IgD-negative memory B cell (primary cell): ENCODE data around the gene SLC8A1. TPM values are rescaled to one million over a fixed set of nuclear protein-coding genes. Genes with fewer than 3 reads are reported as not detected.

Source experiments
- H3K27ac Mint-ChIP-seq, 3 donors: one replicate each; pipeline ENCODE4 v1.8.0; 2020 to 2022; ENCODE audit warnings: mild to moderate bottlenecking in 3 of 3, mixed read lengths in 3 of 3, moderate library complexity in 1 of 3
- H3K27me3 Mint-ChIP-seq: one replicate; pipeline ENCODE4 v1.8.0; 2021; ENCODE audit warnings: mixed read lengths
- H3K36me3 Mint-ChIP-seq: one replicate; pipeline ENCODE4 v1.8.0; 2020; ENCODE audit warnings: mild to moderate bottlenecking, mixed read lengths
- H3K4me1 Mint-ChIP-seq, 3 donors: one replicate each; pipeline ENCODE4 v1.8.0; 2020 to 2022; ENCODE audit warnings: mixed read lengths in 3 of 3, mild to moderate bottlenecking in 1 of 3
- H3K4me3 Mint-ChIP-seq, 4 donors: one replicate each; pipeline ENCODE4 v1.8.0; 2020 to 2022; ENCODE audit warnings: mild to moderate bottlenecking in 4 of 4, mixed read lengths in 4 of 4, moderate library complexity in 3 of 4
- H3K9me3 Mint-ChIP-seq, 3 donors: one replicate each; pipeline ENCODE4 v1.8.0; 2020 to 2021; ENCODE audit warnings: mixed read lengths in 3 of 3, mild to moderate bottlenecking in 1 of 3
- polyA plus RNA-seq: library from polyadenylated mRNA; unstranded; fragments of 300-500 nt; fragmentation: Illumina TruSeq; gene quantifications from one replicate; pipeline ENCODE4 v1.2.3, GENCODE V29; 2021

The SLC8A1 gene
- polyA plus RNA-seq, 1 donor from 2014 or later, result not detected

GRCh38 chr2:40287195-40287594 is 164.7 kb downstream of the SLC8A1 start:
- Mint-ChIP-seq H3K4me1 (peaks cover 13 to 28% (median 14%) of the 10 kb centered on the region in 3 donors), H3K36me3 (no peaks in the 10 kb centered on the region), H3K9me3 (no peaks in the 10 kb centered on the region), H3K27me3 (no peaks in the 10 kb centered on the region), H3K4me3 (no peak overlapping the region), H3K27ac (no peak overlapping the region)

- H3K9me3 Mint-ChIP-seq, result no peaks in the 10 kb centered on the region
- no peak overlapping the region for H3K27ac Mint-ChIP-seq
- H3K4me1 Mint-ChIP-seq, result peaks cover 17 to 33% (median 17%) of the 10 kb centered on the region in 3 donors
- H3K36me3 Mint-ChIP-seq, result no peaks in the 10 kb centered on the region
- H3K27me3 Mint-ChIP-seq, result no peaks in the 10 kb centered on the region
- H3K4me3 Mint-ChIP-seq, result no peak overlapping the region
These were observed 165.2 kb downstream of the SLC8A1 start for GRCh38 chr2:40286721-40287120.

DNA sequence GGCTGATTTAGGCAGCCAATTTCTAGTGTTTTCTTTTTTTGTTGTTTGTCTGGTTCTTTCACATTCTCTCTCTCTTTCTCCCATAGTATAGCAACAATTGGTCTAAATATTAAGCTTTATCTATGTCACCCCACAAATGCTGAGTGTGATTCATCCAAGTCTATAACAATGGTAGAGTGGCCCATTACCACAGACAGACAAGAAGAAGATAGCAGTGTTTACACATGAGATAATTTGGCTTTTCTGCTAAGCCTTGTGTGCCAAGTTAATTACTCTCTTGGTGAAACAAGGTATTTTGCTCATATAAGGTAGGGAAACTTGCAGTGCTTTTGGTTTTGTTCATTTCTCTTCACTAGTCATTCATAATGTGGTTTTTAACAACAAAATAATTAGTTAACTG is 166.5 kb downstream of the SLC8A1 start:
- no peak overlapping the region for H3K27ac Mint-ChIP-seq
- H3K36me3 Mint-ChIP-seq, result no peaks in the 10 kb centered on the region
- H3K27me3 Mint-ChIP-seq, result no peaks in the 10 kb centered on the region
- no peaks in the 10 kb centered on the region for H3K9me3 Mint-ChIP-seq
- peaks cover 22 to 41% (median 22%) of the 10 kb centered on the region in 3 donors for H3K4me1 Mint-ChIP-seq
- H3K4me3 Mint-ChIP-seq, result no peak overlapping the region

GRCh38 chr2:40284797-40285196 is 167.1 kb downstream of the SLC8A1 start:
- no peak overlapping the region for H3K4me3 Mint-ChIP-seq
- H3K36me3 Mint-ChIP-seq, result no peaks in the 10 kb centered on the region
- peak overlapping the region in 1 of 3 donors; percentile 51 for H3K27ac Mint-ChIP-seq
- no peaks in the 10 kb centered on the region for H3K9me3 Mint-ChIP-seq
- H3K27me3 Mint-ChIP-seq, result no peaks in the 10 kb centered on the region
- H3K4me1 Mint-ChIP-seq, result peaks cover 17 to 38% (median 19%) of the 10 kb centered on the region in 3 donors

- Mint-ChIP-seq H3K4me1 (peaks cover 16 to 42% (median 19%) of the 10 kb centered on the region in 3 donors), H3K4me3 (peak overlapping the region in 2 of 4 donors; percentile 17 to 78), H3K27ac (no peak overlapping the region), H3K36me3 (no peaks in the 10 kb centered on the region), H3K9me3 (no peaks in the 10 kb centered on the region), H3K27me3 (no peaks in the 10 kb centered on the region)
These were observed 168.6 kb downstream of the SLC8A1 start for GRCh38 chr2:40283111-40283909.

DNA sequence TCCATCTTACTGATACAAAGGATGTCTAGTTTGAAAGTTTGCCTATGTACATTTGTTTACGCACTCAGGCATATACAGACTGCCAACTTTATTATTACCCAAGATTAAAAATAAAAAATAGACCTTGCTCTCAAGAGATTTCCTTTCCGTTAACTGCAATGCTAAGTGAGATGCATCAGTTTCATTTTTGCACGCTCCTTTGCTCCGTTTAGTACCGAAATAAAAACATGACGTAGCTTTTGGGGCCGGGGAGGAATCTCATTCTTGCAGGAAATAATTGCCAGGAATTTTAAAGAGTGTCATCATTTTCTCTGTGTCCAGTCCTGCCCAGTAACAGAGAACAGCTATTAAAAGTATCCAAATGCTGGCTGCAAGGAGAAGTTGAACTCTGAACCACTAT is 169.5 kb downstream of the SLC8A1 start:
- peak overlapping the region in 1 of 3 donors; percentile 48 for H3K27ac Mint-ChIP-seq
- H3K36me3 Mint-ChIP-seq, result no peaks in the 10 kb centered on the region
- no peaks in the 10 kb centered on the region for H3K27me3 Mint-ChIP-seq
- H3K4me3 Mint-ChIP-seq, result peak overlapping the region; percentile 8 to 85 (median 70)
- H3K9me3 Mint-ChIP-seq, result no peaks in the 10 kb centered on the region
- peaks cover 16 to 42% (median 19%) of the 10 kb centered on the region in 3 donors for H3K4me1 Mint-ChIP-seq

DNA sequence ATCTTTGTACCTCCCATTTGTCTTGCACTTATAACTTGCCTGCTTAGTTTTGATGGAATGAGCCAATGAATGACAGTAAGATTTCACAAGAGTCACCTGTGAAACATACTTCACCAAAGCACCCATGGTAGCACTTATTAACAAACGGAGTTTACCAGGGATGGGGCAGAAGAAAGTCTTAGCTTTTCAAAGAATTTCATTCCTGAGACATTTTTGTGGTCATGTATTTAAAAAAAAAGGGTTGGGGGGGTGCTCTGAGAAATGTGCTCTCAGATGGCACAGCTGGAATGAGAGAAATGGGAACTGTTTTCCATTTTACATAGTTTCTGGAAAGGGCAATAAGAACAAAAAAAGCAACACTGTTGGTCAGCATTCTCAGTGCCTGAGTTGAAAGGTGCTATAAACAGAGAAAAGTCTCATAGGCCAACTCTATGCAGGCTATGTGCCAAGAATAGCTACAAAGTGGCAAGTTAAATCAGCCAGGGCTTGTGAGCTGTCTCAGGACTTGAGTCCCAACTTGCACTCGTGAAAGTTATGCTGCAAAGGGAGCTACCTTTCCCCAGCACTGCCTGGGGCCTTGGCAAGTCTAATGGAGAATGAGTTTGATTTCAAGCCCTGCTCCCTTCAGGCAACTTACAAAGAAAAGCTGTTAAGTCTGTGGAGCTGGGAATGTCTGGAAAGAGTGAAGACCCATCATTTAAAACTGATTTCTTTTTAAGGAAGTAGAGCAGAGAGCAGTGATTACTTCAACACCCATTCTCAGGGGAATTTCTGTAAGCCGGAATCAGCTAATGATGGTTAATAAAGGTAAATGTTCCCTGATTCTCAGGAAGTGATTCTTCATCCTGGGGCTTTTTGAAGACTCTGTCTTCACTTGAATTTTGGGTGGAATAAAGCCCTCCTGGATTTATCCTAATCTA is 170.6 kb downstream of the SLC8A1 start:
- no peak overlapping the region for H3K27ac Mint-ChIP-seq
- no peaks in the 10 kb centered on the region for H3K9me3 Mint-ChIP-seq
- peaks cover 16 to 42% (median 19%) of the 10 kb centered on the region in 3 donors for H3K4me1 Mint-ChIP-seq
- no peaks in the 10 kb centered on the region for H3K27me3 Mint-ChIP-seq
- peak overlapping the region in 3 of 4 donors; percentile 63 to 85 (median 78) for H3K4me3 Mint-ChIP-seq
- H3K36me3 Mint-ChIP-seq, result no peaks in the 10 kb centered on the region

- no peak overlapping the region for H3K4me3 Mint-ChIP-seq
- H3K27ac Mint-ChIP-seq, result no peak overlapping the region
- no peaks in the 10 kb centered on the region for H3K36me3 Mint-ChIP-seq
- no peaks in the 10 kb centered on the region for H3K9me3 Mint-ChIP-seq
- H3K4me1 Mint-ChIP-seq, result peaks cover 14 to 37% (median 19%) of the 10 kb centered on the region in 3 donors
- H3K27me3 Mint-ChIP-seq, result no peaks in the 10 kb centered on the region
These were observed 172.4 kb downstream of the SLC8A1 start for GRCh38 chr2:40279482-40279881.

DNA sequence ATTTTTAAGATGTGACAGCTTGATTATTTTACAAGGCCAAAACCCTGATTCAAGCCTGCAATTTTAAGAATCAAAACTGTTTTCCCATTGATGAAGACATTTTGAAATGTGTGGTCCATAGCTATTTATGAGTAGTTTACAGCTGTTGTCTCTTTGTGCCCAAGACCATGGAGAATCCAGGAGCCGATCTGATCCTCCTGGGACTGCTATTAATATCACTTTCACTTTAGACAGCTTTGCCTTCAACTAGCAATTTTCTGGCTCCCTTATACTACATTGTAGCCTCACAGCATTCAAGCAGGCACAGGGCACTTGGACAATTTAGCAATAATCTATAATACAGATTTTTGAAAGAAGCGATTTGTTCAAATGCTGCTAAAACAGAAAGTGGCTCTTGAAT is 172.9 kb downstream of the SLC8A1 start:
- Mint-ChIP-seq H3K4me1 (peaks cover 14 to 37% (median 19%) of the 10 kb centered on the region in 3 donors), H3K36me3 (no peaks in the 10 kb centered on the region), H3K4me3 (no peak overlapping the region), H3K9me3 (no peaks in the 10 kb centered on the region), H3K27ac (no peak overlapping the region), H3K27me3 (no peaks in the 10 kb centered on the region)

GRCh38 chr2:40276076-40276475 is 175.8 kb downstream of the SLC8A1 start:
- H3K27ac Mint-ChIP-seq, result no peak overlapping the region
- no peaks in the 10 kb centered on the region for H3K36me3 Mint-ChIP-seq

GRCh38 chr2:40274270-40274669 is 177.6 kb downstream of the SLC8A1 start:
- H3K4me1 Mint-ChIP-seq, result peaks cover 0 to 5% (median 0%) of the 10 kb centered on the region in 3 donors
- H3K27me3 Mint-ChIP-seq, result no peaks in the 10 kb centered on the region
- H3K36me3 Mint-ChIP-seq, result no peaks in the 10 kb centered on the region
- no peak overlapping the region for H3K4me3 Mint-ChIP-seq
- no peaks in the 10 kb centered on the region for H3K9me3 Mint-ChIP-seq
- no peak overlapping the region for H3K27ac Mint-ChIP-seq

More at GRCh38 chr2:40276076-40276475, 175.8 kb downstream of the SLC8A1 start:
- H3K9me3 Mint-ChIP-seq, result no peaks in the 10 kb centered on the region
- no peaks in the 10 kb centered on the region for H3K27me3 Mint-ChIP-seq
- no peak overlapping the region for H3K4me3 Mint-ChIP-seq
- H3K4me1 Mint-ChIP-seq, result peaks cover 0 to 14% (median 0%) of the 10 kb centered on the region in 3 donors

- Mint-ChIP-seq H3K36me3 (no peaks in the 10 kb centered on the region), H3K4me1 (peaks cover 0 to 2% (median 0%) of the 10 kb centered on the region in 3 donors), H3K27ac (no peak overlapping the region), H3K9me3 (no peaks in the 10 kb centered on the region), H3K4me3 (no peak overlapping the region), H3K27me3 (no peaks in the 10 kb centered on the region)
These were observed 178.1 kb downstream of the SLC8A1 start for GRCh38 chr2:40273734-40274182.

DNA sequence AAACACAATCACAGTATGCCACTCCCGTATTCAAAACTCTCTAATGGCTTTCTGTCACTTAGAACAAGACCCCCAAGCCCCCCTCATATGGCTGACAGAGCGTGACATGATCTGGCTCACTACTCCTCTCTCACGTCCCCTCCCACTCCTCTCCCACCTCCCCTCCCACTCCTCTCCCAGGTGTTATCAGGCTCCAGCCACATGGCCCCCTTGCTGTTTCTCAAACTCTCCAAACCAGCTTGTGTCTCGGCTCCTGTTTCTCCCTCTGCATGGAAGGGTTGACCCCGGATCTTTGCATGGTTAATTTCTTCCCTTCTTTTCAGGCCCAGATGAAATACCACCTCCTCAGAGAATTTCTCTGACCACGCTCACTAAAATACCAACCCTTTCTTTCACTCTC is 180.8 kb downstream of the SLC8A1 start:
- peaks cover 0 to 2% (median 0%) of the 10 kb centered on the region in 3 donors for H3K4me1 Mint-ChIP-seq
- no peak overlapping the region for H3K27ac Mint-ChIP-seq

GRCh38 chr2:40270372-40270771 is 181.5 kb downstream of the SLC8A1 start:
- no peak overlapping the region for H3K27ac Mint-ChIP-seq
- no peaks in the 10 kb centered on the region for H3K36me3 Mint-ChIP-seq
- no peaks in the 10 kb centered on the region for H3K27me3 Mint-ChIP-seq
- no peak overlapping the region for H3K4me3 Mint-ChIP-seq
- H3K9me3 Mint-ChIP-seq, result no peaks in the 10 kb centered on the region
- H3K4me1 Mint-ChIP-seq, result peaks cover 0 to 2% (median 0%) of the 10 kb centered on the region in 3 donors

More for the DNA sequence above, 180.8 kb downstream of the SLC8A1 start:
- no peaks in the 10 kb centered on the region for H3K9me3 Mint-ChIP-seq
- no peaks in the 10 kb centered on the region for H3K27me3 Mint-ChIP-seq
- no peaks in the 10 kb centered on the region for H3K36me3 Mint-ChIP-seq
- no peak overlapping the region for H3K4me3 Mint-ChIP-seq

DNA sequence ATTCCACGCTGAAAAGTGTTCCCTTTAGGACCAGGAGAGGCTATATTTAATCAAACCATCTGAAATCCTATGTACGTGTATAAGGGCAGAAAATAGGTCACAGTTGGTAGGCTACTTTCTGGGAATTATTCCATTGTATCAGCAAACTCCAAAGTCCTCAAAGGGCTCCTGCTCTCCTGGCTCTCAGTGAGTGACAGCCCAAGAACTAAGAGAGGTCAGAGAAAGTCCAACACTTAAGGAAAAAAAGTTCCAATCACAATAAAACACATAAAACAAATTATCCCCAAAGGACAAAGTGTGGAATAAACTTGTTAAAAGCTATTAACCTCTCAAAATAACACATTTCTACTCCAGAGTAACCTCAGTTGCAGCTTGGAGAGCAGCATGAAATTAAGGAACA is 183.3 kb downstream of the SLC8A1 start:
- Mint-ChIP-seq H3K9me3 (no peaks in the 10 kb centered on the region), H3K4me3 (no peak overlapping the region), H3K27me3 (no peaks in the 10 kb centered on the region), H3K4me1 (peaks cover 0 to 2% (median 0%) of the 10 kb centered on the region in 3 donors), H3K27ac (no peak overlapping the region), H3K36me3 (no peaks in the 10 kb centered on the region)
